NCI-H128 (cell line): ENCODE results near the gene ATP9B.
"Not testable (repeated sequence)": the region's sequence is repeated elsewhere in the genome, so short reads cannot be mapped to it uniquely, and the experiment has no call there.

Experiments used
- DNase-seq: peaks from one replicate; lab custom pipeline; 2025; ENCODE audit not compliant: unreplicated experiment; lab: John Stamatoyannopoulos, UW

ATP9B gene

DNA sequence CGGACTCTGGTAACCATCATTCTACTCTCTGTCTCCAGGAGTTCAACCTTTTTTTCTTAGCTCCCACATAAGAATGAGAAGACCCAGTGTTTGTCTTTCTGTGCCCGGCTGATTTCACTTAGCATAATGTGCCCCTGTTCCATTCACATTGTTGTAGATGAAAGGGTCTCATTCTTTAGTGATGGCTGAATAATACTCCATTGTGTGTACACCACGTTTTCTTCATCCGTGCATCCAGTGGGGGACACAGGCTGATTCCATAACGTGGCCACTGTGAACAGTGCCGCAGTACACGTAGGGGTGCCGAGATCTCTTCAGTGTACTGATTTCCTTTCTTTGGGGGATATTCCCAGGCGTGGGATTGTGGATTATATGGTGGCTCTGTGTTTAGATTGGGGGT lies 254.3 kb downstream of the ATP9B start:
- DNase-seq, result no peak

DNA sequence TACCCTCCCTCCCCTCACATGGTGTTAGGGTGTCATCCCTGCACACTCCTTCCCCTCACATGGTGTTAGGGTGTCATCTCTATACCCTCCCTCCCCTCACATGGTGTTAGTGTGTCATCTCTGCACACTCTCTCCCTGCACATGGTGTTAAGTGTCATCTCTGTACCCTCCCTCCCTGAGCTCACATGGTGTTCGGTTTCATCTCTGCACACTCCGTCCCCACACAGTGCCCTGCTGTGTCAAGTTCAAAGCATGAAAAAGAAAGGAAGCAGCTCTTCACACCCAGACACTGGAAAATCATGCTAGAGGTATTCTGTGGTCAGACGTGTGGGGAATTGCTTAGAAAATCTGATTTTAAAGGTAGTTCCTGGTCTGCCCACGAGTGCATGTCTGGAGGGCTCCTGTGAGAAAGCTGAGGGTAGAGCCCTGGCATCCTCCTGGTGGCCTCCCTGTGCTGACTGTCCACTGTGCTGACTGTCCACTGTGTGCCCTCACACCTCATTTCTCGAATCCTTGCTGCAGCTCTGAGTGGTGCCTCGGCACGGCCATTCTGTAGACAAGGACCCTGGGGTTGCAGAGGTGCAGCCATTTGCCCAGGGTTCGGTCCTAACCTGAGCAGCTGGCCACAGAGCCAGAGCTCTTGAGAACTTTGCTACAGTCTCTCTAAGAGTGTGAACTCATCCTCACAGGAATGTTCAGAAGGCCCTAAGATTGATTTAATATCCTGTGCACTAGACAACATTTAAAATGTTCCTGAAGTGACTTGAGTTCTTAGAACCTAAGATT lies 257.4 kb downstream of the ATP9B start:
- DNase-seq, result no peak

DNA sequence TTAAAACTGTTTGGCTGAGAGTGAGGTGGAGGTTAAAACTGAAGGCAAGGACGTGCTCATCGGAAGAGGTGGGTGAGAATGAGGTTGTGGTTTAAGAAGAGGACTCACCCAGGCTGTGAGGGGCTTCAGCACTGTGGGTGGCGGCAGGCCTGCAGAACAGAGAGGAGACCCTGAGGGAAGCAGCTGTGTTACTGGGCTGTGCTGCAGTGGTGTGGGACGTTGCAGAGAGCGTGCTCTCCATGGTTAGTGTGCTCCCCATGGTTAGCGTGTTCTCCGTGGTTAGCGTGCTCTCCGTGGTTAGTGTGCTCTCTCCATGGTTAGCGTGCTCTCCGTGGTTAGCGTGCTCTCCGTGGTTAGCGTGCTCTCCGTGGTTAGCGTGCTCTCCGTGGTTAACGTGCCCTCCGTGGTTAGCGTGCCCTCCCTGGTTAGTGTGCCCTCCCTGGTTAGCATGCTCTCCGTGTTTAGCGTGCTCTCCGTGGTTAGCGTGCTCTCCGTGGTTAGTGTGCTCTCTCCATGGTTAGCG lies 258.1 kb downstream of the ATP9B start:
- DNase-seq, result no peak

DNA sequence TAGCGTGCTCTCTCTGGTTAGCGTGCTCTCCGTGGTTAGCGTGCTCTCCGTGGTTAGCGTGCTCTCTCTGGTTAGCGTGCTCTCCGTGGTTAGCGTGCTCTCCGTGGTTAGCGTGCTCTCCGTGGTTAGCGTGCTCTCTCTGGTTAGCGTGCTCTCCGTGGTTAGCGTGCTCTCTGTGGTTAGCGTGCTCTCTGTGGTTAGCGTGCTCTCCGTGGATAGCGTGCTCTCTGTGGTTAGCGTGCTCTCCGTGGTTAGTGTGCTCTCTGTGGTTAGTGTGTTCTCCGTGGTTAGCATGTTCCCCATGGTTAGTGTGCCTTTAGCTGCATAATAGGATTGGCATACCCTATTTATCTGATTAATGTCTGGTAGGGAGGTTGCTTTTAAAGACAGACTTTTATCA lies 258.7 kb downstream of the ATP9B start:
- DNase-seq, result not testable (repeated sequence)

DNA sequence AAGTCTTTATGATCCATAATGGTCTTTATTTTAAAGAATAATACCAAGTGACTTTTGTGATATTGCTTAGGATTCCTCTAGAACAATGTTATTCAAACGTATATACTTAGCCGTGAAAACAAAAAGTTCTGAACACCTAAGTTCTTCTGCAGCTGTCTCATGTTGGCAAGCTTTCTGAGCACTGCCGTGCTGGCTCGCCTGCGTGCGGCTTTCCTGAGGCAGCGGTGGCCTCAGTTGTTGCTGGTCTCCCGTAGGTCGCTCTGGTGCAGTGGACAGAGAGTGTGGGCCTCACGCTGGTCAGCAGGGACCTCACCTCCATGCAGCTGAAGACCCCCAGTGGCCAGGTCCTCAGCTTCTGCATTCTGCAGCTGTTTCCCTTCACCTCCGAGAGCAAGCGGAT lies 259.7 kb downstream of the ATP9B start:
- DNase-seq, result no peak

DNA sequence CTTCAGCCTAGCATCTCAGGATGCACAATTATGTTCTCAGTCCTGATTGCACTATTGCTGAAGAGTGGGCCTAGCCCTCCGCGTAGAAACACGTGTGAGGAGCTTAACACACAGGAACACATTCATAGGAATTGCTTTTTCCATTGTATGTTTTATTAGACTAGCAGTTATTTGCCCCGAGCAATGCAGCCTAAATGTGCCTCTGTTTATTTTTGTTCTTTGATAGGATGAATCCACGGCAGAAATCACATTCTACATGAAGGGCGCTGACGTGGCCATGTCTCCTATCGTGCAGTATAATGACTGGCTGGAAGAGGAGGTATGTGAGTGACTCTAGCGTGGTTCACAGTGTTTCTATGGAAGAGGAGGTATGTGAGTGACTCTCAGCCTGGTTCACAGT lies 260.6 kb downstream of the ATP9B start:
- DNase-seq, result no peak

DNA sequence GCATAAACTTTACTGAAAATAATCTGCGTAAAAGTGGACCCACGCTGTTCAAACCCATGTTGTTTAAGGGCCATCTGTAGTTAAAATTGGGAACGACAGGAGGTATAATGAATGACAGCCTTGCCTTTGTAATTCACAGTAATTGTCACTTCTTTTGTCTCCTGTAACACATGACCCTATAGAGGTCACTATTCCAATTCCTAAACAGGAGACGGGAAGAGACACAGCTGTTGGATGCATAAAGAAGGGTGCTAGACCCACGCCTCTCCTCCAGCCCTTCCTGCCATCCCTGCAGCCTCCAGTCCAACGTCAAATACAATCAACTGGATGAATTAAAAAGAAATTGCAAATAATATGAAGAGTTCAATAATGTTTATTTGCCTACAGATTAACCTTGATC lies 263.5 kb downstream of the ATP9B start:
- no peak for DNase-seq

DNA sequence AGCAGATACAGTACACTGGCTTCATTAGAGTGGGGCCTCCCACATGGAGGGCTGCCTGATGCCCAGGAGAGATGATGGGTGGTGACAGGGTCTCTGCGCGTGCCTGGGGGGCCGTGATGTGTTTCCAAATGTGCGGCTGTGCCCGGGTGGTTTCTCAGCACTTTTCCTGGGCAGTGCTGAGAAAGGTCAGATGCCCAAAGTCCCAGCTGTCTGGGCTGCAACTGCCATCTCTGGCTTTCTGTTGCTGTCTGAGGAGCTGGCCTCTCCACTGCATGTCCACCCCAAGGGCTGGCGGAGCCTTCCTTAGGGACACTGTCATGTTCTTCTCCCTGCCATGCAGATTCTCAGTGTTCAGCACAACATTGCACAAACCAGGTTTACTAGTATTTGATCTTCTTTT lies 263.9 kb downstream of the ATP9B start:
- DNase-seq, result no peak

DNA sequence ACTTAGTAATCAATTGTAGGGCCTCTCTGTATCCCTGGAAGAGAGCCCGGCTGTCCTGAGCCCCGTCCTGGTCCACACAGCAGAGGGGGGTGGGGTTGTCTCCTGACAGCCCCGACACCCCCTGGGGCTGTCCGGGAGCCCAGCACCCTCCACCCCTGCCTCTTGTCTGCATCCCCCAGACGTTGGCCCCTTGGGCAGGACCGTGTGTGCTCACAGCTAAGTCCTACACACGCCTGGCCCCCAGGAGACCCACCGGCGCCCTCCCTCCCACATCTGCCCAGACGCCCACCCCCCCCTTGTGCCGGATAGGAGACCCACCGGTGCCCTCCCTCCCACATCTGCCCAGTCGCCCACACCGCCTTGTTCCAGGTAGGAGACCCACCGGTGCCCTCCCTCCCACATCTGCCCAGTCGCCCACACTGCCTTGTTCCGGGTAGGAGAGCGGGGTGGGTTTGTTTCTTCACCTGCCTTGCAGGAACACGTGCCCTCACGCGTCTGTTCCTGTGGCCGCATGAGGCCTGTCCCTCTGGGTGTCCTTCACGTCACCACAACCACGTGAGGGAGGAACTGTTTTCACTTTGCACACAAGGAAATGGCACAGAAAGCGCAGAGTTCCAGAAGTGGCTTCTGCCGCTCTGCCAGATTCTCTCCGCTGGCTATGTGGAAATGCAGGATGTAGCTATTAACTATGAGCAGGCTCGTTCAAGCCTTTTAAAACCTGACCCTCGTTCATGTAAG lies 265.5 kb downstream of the ATP9B start:
- DNase-seq, result no peak

DNA sequence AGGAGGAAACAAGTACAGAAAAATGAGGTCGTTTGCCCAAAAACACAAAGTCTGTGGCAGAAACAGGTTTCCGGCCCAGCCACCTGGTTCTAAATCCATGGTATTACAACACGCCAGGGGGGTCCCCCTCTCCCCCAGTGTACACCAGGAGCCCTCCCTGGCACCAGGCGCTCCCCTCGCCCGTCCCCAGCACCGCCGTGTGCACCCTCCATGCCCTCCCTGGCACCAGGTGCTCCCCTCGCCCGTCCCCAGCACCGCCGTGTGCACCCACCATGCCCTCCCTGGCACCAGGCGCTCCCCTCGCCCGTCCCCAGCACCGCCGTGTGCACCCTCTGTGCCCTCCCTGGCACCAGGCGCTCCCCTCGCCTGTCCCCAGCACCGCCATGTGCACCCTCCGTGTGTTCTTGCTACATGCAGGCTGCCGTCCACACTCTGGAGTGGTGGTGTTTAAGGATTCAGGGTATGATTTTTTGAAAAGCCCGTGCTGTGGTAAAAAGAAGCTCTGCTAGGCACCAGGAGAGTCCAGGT lies 266.7 kb downstream of the ATP9B start:
- no peak for DNase-seq

DNA sequence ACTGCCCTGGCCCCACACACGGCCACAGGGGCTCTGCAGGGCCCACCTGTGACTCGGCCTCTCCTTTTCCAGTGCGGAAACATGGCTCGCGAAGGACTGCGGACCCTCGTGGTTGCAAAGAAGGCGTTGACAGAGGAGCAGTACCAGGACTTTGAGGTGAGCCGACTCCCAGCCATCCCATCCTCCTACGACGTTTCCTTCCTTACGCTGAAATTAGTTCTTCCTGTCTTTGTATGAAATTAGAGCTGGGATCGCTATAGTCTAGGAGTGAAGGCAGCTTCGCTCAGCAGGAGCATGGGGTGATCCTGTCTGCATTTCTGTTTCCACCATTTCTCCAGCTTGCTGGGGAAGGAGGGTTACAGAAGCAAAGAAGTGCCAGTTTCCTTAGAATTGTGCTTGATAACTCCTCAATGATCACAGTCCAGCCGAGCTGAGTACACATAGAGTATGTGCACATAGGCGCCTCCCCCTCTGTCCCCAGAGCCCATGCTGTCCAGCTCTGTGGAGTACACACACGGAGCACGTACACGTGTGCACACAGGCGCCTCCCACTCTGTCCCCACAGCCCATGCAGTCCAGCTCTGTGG lies 267.5 kb downstream of the ATP9B start:
- DNase-seq, result no peak

DNA sequence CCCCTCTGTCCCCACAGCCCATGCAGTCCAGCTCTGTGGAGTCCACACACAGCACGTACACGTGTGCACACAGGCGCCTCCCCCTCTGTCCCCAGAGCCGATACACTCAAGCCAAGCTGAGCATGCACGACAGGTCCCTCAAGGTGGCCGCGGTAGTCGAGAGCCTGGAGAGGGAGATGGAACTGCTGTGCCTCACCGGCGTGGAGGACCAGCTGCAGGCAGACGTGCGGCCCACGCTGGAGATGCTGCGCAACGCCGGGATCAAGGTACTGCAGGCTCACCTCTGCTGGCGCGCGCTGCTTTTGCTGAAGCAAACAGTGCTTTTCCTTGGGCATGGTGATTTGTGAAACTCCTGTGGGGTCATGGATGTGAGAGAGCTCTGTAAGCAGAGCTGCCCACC lies 268.0 kb downstream of the ATP9B start:
- no peak for DNase-seq

DNA sequence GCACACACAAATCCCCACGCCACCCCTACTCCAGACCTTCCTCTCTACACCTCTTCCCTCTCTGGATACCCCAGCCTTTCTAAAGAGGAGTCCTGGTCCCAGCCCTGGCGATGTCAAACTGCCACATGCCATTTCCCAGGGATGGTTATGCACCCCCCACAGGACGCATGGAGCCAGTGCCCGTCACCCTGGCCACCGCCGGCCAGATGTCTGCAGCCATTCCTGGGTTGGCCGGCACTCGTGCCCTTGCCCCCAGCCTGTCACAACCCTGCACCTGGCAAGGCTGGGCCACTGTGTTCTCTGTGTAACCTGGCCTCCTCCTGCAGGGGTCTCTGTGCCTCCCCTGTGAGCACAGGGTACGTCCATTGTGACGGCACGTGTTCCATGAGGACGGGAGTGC lies 268.4 kb downstream of the ATP9B start:
- no peak for DNase-seq

DNA sequence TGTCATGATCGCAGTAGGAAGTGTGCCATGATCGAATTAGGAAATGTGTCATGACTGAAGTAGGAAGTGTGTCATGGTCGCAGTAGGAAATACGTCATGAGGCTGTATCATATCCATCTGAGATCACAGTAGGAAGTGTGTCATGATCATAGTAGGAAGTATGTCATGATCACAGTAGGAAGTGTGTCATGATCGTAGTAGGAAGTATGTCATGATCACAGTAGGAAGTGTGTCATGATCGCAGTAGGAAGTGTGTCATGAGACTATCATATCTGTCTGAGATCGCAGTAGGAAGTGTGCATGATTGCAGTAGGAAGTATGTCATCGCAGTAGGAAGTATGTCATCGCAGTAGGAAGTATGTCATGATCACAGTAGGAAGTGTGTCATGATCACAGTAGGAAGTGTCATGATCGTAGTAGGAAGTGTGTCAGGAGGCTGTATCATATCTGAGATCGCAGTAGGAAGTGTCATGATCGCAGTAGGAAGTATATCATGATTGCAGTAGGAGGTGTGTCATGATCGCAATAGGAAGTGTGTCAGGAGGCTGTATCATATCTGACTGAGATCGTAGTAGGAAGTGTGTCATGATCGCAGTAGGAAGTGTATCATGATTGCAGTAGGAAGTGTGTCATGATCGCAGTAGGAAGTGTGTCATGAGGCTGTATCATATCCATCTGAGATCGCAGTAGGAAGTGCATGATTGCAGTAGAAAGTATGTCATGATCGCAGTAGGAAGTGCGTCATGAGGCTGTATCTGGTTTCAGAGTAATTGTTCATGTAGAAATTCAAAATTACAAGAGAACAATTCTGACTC lies 270.1 kb downstream of the ATP9B start:
- DNase-seq, result no peak

DNA sequence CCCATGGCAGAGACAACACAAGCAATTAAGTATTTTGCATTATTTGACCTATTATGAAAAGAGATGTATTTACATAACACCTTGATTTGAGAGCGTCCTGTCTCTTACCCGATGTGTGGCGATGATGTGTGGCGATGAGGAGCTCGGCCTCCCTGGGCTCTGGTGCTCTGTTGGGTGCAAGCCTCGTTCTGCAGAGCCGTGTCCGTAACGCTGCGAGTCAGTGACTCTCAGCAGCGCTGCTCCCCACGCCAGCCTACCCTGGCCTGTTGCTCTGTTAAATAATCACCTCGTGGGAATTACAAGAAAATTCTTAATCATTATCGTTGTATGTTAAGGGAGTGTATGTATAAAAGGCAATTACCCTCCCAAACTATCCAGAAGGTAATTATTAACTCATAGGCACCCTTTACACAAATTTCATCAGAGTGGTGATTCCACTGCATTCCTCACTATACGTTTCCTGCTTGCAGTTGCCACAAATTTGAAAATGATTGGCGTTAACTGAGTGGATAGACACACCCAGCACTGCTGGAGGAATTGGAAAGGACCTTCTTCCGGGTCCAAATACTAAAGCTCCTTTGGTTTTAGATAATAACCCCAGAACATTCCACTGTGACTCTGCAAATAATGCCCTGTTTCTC lies 274.5 kb downstream of the ATP9B start:
- DNase-seq, result no peak

DNA sequence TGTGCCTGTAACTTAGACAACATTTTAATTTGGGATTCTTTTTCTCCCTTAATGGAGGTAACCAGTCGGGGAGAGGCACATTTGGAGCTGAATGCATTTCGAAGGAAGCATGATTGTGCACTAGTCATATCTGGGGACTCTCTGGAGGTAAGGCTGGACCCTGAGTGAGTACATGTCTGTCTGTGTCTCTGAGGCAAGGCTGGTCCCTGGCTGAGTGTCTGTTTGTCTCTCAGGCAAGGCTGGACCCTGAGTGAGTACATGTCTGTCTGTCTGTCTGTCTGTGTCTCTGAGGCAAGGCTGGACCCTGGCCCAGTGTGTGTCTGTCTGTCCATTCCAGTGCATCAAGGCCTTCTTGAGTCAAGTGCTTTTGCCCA lies 275.0 kb downstream of the ATP9B start:
- no peak for DNase-seq

DNA sequence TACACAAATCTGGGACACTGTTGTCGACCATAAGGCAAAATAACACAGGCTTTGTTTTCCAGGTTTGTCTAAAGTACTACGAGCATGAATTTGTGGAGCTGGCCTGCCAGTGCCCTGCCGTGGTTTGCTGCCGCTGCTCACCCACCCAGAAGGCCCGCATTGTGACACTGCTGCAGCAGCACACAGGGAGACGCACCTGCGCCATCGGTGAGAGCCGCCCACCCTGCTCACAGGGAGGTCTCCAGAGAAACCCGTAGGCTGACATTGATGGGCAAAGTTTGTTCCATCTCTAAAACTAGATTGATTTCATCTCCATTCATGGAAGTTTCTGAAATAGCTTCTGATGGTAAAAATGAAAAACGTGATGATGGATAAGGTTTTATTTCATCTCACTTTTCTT lies 276.2 kb downstream of the ATP9B start:
- DNase-seq, result no peak

DNA sequence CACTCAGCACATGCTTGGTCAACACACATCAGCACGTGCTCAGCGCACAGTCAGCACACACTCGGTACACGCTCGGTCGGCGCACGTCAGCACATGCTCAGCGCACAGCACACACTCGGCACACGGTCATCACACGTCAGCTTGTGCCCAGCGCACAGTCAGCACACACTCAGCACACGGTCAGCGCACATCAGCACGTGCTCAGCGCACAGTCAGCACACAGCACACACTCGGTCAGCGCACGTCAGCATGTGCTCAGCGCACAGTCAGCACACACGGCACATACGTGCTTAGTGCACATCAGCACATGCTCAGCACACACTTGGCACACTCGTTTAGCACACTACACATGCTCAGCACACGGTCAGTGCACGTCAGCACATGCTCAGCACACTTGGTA lies 276.8 kb downstream of the ATP9B start:
- DNase-seq, result no peak

DNA sequence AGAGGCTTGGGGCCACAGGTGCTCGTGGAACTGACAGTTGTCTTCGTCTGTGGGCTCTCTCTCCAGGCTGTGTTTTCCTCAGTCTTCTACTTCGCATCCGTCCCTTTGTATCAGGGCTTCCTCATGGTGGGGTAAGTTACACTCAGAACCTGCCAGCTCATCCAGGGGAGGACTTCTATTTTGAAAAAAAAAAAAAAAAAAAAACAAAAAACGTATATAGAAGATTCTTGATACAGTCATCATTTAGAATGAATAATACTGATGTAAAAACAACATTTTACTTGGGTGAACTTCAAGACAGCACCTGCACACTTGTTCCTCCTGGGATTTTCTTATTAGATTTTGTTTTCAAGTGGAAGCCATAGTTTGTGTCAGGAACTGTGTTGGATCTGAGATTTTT lies 278.9 kb downstream of the ATP9B start:
- no peak for DNase-seq

DNA sequence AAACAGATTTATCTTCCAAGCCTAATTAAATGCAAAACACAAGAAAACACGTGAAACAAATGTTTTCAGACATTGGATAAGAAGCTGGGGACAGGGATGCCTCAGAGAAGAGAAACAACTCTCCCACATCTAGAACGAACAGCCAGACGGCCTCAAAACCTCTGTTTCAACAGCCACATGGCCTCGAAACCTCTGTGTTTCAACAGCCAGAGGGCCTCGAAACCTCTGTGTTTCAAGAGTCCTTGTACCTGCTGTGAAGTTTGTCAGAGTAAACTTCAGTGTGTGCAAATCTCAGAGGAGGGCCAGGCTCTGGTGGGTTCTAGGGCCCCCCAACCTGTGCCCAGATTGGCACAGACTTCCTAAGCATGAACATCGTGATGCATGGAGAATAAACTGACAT lies 283.2 kb downstream of the ATP9B start:
- DNase-seq, result no peak

DNA sequence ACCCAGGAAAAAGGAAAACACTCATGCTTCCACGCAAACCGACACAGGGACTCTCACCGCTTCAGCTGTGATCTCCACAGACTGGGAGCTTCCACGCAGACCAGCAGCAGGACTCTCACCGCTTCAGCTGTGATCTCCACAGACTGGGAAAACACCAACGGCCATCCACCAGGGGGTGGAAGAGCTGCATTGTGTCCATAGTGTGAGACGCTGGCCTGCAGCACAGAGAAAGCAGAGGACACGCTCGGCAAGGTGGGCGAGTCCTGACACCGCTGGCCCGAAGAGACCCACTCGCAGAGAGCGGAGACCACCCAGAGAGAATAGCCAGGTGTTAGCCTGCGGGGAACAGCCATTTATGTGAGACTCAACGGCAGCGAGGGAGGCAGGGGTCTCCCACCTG lies 284.1 kb downstream of the ATP9B start:
- no peak for DNase-seq
